ENCODE results near the gene CAMSAP1. TPM values are rescaled to one million over a fixed set of nuclear protein-coding genes. Genes with fewer than 3 reads are reported as not detected.

Gene CAMSAP1
- total and polyA plus RNA-seq, 10 of the 15 experiments (the other 5 are each of a cell fraction or from before 2014, with no cell fraction given): 1.4 to 24.7 (median 8.0) TPM

GRCh38 chr9:135885100-135885853 lies 22.1 kb downstream of the CAMSAP1 start:
- Histone ChIP-seq H3K4me2 (ENCODE audit: control insufficient read depth, insufficient read depth) (no peak overlapping the region), H2AFZ (ENCODE audit: control insufficient read depth, low read depth, low read length) (no peak overlapping the region), H3K36me3 (ENCODE audit: control insufficient read depth in 2 of 2, insufficient read depth in 2 of 2, low read length in 1 of 2) (peaks cover 0 to 12% of the 10 kb centered on the region in 2 experiments; a peak in 3 of 4 replicates), H3K9ac (ENCODE audit: control insufficient read depth, insufficient read depth, low read length) (no peak overlapping the region), H3K27ac (ENCODE audit: control insufficient read depth, insufficient read depth) (no peak overlapping the region), H3K27me3 (replicated peaks in 1 of 2; ENCODE audit: control insufficient read depth in 2 of 2, insufficient read depth in 2 of 2, low read length in 1 of 2) (no peaks in the 10 kb centered on the region), H4K20me1 (ENCODE audit: control insufficient read depth, insufficient read depth) (no peaks in the 10 kb centered on the region; the same call in 1 of the 2 replicates), H3K79me2 (ENCODE audit: control insufficient read depth, insufficient read depth, low read length) (peaks cover 40% of the 10 kb centered on the region), H3K9me3 (replicated peaks; ENCODE audit: control insufficient read depth, insufficient read depth, low read length) (no peaks in the 10 kb centered on the region), H3K4me3 (no peak overlapping the region), H3K4me1 (ENCODE audit: control insufficient read depth, insufficient read depth, low read length) (peaks cover 20% of the 10 kb centered on the region)
- intact Hi-C loops (cut with micrococcal nuclease; ENCODE audit: unreplicated experiment) (no loop called here), in situ Hi-C loops (cut with MboI) (no loop called here)
- POLR2A ChIA-PET: no interaction called here
- CTCF ChIA-PET: no interaction called here
- SMC1A ChIA-PET (ENCODE audit: uncharacterized antibody, unreplicated experiment): no interaction called here
- DNase-seq (ENCODE audit: low read depth, low spot score): no peak
- RAD21 ChIA-PET (ENCODE audit: unreplicated experiment): no interaction called here
- ATAC-seq: no peak
- no peak for TF ChIP-seq ZNF622 (IDR thresholded peaks at IDR 0.05)
- TF ChIP-seq EED (IDR thresholded peaks at IDR 0.05; ENCODE audit: low read depth): no peak
- TF ChIP-seq IKZF2 (IDR thresholded peaks at IDR 0.05): no peak
- no peak for TF ChIP-seq SIN3A (IDR thresholded peaks at IDR 0.05; ENCODE audit: low read depth, low read length)
- no peak for TF ChIP-seq KAT2A (conservative IDR thresholded peaks at IDR 0.05; ENCODE audit: control insufficient read depth, low read depth, low read length)
- TF ChIP-seq PAX5 (IDR thresholded peaks at IDR 0.05; ENCODE audit: borderline replicate concordance, low read depth, low read length): no peak
- no peak for TF ChIP-seq GATAD2B (conservative IDR thresholded peaks at IDR 0.05; ENCODE audit: low read depth)
- no peak for TF ChIP-seq HDAC6 (IDR thresholded peaks at IDR 0.05; ENCODE audit: unreplicated experiment)
- no peak for TF ChIP-seq CHD4 (IDR thresholded peaks at IDR 0.05)
- no peak for TF ChIP-seq PML (IDR thresholded peaks at IDR 0.05; ENCODE audit: low read length)
- no peak for TF ChIP-seq ZSCAN29 (IDR thresholded peaks at IDR 0.05)
- TF ChIP-seq RBBP5 (conservative IDR thresholded peaks at IDR 0.05): no peak
- TF ChIP-seq MYB (IDR thresholded peaks at IDR 0.05; ENCODE audit: borderline replicate concordance, low read depth, low read length): no peak
- no peak for TF ChIP-seq HDAC2 (IDR thresholded peaks at IDR 0.05)
- no peak for TF ChIP-seq HDGF (IDR thresholded peaks at IDR 0.05)
- TF ChIP-seq LARP7 (IDR thresholded peaks at IDR 0.05): no peak
- TF ChIP-seq, protein P1, sequence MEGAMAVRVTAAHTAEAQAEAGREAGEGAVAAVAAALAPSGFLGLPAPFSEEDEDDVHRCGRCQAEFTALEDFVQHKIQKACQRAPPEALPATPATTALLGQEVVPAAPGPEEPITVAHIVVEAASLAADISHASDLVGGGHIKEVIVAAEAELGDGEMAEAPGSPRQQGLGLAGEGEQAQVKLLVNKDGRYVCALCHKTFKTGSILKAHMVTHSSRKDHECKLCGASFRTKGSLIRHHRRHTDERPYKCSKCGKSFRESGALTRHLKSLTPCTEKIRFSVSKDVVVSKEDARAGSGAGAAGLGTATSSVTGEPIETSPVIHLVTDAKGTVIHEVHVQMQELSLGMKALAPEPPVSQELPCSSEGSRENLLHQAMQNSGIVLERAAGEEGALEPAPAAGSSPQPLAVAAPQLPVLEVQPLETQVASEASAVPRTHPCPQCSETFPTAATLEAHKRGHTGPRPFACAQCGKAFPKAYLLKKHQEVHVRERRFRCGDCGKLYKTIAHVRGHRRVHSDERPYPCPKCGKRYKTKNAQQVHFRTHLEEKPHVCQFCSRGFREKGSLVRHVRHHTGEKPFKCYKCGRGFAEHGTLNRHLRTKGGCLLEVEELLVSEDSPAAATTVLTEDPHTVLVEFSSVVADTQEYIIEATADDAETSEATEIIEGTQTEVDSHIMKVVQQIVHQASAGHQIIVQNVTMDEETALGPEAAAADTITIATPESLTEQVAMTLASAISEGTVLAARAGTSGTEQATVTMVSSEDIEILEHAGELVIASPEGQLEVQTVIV (IDR thresholded peaks at IDR 0.05; ENCODE audit: borderline replicate concordance, partially characterized antibody): no peak
- TF ChIP-seq, protein P2, sequence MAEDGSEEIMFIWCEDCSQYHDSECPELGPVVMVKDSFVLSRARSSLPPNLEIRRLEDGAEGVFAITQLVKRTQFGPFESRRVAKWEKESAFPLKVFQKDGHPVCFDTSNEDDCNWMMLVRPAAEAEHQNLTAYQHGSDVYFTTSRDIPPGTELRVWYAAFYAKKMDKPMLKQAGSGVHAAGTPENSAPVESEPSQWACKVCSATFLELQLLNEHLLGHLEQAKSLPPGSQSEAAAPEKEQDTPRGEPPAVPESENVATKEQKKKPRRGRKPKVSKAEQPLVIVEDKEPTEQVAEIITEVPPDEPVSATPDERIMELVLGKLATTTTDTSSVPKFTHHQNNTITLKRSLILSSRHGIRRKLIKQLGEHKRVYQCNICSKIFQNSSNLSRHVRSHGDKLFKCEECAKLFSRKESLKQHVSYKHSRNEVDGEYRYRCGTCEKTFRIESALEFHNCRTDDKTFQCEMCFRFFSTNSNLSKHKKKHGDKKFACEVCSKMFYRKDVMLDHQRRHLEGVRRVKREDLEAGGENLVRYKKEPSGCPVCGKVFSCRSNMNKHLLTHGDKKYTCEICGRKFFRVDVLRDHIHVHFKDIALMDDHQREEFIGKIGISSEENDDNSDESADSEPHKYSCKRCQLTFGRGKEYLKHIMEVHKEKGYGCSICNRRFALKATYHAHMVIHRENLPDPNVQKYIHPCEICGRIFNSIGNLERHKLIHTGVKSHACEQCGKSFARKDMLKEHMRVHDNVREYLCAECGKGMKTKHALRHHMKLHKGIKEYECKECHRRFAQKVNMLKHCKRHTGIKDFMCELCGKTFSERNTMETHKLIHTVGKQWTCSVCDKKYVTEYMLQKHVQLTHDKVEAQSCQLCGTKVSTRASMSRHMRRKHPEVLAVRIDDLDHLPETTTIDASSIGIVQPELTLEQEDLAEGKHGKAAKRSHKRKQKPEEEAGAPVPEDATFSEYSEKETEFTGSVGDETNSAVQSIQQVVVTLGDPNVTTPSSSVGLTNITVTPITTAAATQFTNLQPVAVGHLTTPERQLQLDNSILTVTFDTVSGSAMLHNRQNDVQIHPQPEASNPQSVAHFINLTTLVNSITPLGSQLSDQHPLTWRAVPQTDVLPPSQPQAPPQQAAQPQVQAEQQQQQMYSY (CRISPR knock-in tag; IDR thresholded peaks at IDR 0.05): no peak
- no peak for TF ChIP-seq SMC3 (IDR thresholded peaks at IDR 0.05; ENCODE audit: borderline replicate concordance, low read length)
- TF ChIP-seq CREB1 (IDR thresholded peaks at IDR 0.05; ENCODE audit: low read depth): no peak
- FAIRE-seq: no peak
- no TSS peak for BruUV-seq (replicated peaks)
- 65% methylated on average over 7 of the region's 7 CpGs for WGBS (ENCODE audit: insufficient coverage, insufficient replicate concordance, low lambda C conversion rate, missing lambda C conversion rate)
